Measurements from ENCODE around the gene IMMP1L. TPM values are rescaled to one million over a fixed set of nuclear protein-coding genes. Genes with fewer than 3 reads are reported as not detected.

Gene IMMP1L
- total and polyA plus RNA-seq, 2 of the 8 experiments (the other 6 are each of a cell fraction or from before 2014, with no cell fraction given): 27.4 to 47.7 TPM

DNA sequence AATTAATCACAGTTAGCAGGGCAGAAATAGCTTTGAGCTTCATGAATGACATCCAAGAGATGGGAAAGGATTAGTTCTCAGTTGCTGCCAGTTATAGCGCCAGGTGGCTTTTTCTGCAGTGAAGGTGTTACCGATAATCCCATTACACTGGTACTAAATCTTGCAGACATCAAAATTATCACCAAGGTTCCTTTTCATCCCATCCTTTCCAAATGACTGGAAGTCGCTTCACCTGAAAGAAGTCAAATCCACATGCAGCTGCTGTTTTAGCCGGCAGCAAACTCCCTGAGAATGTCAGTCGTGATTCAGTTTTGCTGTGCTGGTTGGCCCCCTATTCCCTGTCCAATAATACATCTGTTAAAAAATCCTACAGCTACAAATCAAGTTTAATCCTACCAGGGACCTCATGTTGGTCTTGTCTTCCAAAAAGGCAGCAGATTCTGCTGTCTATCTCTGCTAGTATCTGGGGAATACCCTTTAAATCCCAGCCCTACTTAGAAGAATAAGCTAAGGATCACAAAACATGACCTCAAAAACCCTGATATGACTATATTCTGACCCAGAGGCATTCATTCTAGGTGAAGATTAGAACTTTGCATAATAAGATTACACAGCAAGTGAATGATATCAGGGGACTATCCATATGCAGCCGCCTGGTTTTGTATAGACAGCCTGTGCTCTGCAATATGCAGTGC lies 31.7 kb downstream of the IMMP1L start:
- Histone ChIP-seq H4K20me1 (replicated peaks in 1 of 2; ENCODE audit: control insufficient read depth in 1 of 2, insufficient read depth in 2 of 2, low read length in 2 of 2) (no peaks in the 10 kb centered on the region), H2BK120ac (replicated peaks; ENCODE audit: low read depth, low read length) (no peak overlapping the region), H3K27ac (ENCODE audit: low read depth, low read length) (no peak overlapping the region), H3K36me3 (ENCODE audit: control insufficient read depth in 2 of 4, insufficient read depth in 4 of 4, low read length in 3 of 4) (no peaks in the 10 kb centered on the region; a peak in 1 of 8 replicates), H3K79me1 (ENCODE audit: low read depth, low read length) (no peaks in the 10 kb centered on the region), H3K9ac (replicated peaks in 1 of 4; ENCODE audit: extremely low read depth in 1 of 4, low read depth in 3 of 4, low read length in 3 of 4) (no peak overlapping the region), H3K4me3 (ENCODE audit: extremely low read depth in 1 of 4, insufficient read depth in 2 of 4, low read depth in 3 of 4, low read length in 4 of 4) (no peak overlapping the region), H2AFZ (ENCODE audit: low read length) (no peak overlapping the region), H4K8ac (ENCODE audit: extremely low read depth, insufficient read depth, low read length) (no peak overlapping the region; the same call in 1 of the 2 replicates), H3K27me3 (replicated peaks in 1 of 4; ENCODE audit: control insufficient read depth in 3 of 4, extremely low read depth in 1 of 4, insufficient read depth in 3 of 4, low read length in 3 of 4) (no peaks in the 10 kb centered on the region), H2AK5ac (ENCODE audit: low read depth, low read length) (no peak overlapping the region), H3K14ac (ENCODE audit: insufficient read length) (no peak overlapping the region), H4K5ac (ENCODE audit: insufficient read length, low read depth, low read length) (no peak overlapping the region), H3K4me2 (ENCODE audit: insufficient read depth in 1 of 2, low read depth in 2 of 2, low read length in 2 of 2) (no peak overlapping the region), H3K79me2 (ENCODE audit: control insufficient read depth in 1 of 2, insufficient read depth in 2 of 2, low read length in 2 of 2) (peaks cover 0 to 27% of the 10 kb centered on the region in 2 experiments; a peak in 2 of 4 replicates), H3K23me2 (ENCODE audit: low read depth, low read length) (no peaks in the 10 kb centered on the region), H3K4me1 (replicated peaks in 1 of 4; ENCODE audit: control insufficient read depth in 3 of 4, insufficient read depth in 4 of 4, low read length in 3 of 4) (no peaks in the 10 kb centered on the region), H2BK5ac (ENCODE audit: low read depth, low read length) (no peak overlapping the region), H2BK15ac (ENCODE audit: low read length) (no peak overlapping the region), H3K9me3 (ENCODE audit: insufficient read depth in 2 of 2, low read depth in 1 of 2, low read length in 1 of 2) (no peaks in the 10 kb centered on the region), H2BK12ac (ENCODE audit: low read depth, low read length) (no peak overlapping the region), H3K4ac (replicated peaks; ENCODE audit: insufficient read length, low read depth, low read length) (no peak overlapping the region), H3K18ac (ENCODE audit: extremely low read depth, low read length) (no peak overlapping the region), H3K56ac (replicated peaks; ENCODE audit: insufficient read length, low read depth, low read length) (no peak overlapping the region), H3K23ac (ENCODE audit: insufficient read length) (no peak overlapping the region), H2BK20ac (ENCODE audit: low read length) (no peak overlapping the region), H4K91ac (replicated peaks; ENCODE audit: insufficient read length, low read length) (no peak overlapping the region)
- no peak for FAIRE-seq
- ChIA-PET POLR2A (ENCODE audit: partially characterized antibody) (no interaction called here), CTCF (ENCODE audit: partially characterized antibody) (interaction anchor here (0.8 to 2.0 kb wide), 4 partner anchors 10 to 698 kb away, joined by 3 to 9 read pairs (median 4); no protein-coding TSS in a partner anchor)
- TF ChIP-seq NRF1 (IDR thresholded peaks at IDR 0.05; ENCODE audit: low read depth, low read length): no peak
- TF ChIP-seq ATF2 (IDR thresholded peaks at IDR 0.05; ENCODE audit: low read length): no peak
- no peak for TF ChIP-seq SIRT6 (IDR thresholded peaks at IDR 0.05; ENCODE audit: low read length)
- no peak for TF ChIP-seq RXRA (IDR thresholded peaks at IDR 0.05; ENCODE audit: insufficient read depth, low read depth, low read length)
- no peak for TF ChIP-seq YY1 (IDR thresholded peaks at IDR 0.05; ENCODE audit: low read depth, low read length)
- TF ChIP-seq TCF12 (IDR thresholded peaks at IDR 0.05; ENCODE audit: low read depth, low read length): no peak
- TF ChIP-seq ZNF274 (IDR thresholded peaks at IDR 0.05; ENCODE audit: borderline replicate concordance, extremely low read depth, low read length): no peak
- WGBS, 2 experiments (ENCODE audit: extremely low coverage in 1 of 2, insufficient coverage in 1 of 2, insufficient read length in 1 of 2, insufficient replicate concordance in 2 of 2, low coverage in 1 of 2, low lambda C conversion rate in 2 of 2, missing lambda C conversion rate in 1 of 2): 80% methylated on average over 6 of the region's 6 CpGs; no CpG with 5 or more reads in 1 of the 2 experiments
- no peak for DNase-seq (ENCODE audit: low read depth in 1 of 2, low spot score in 2 of 2)

Data from H1 (cell line).